GM20000 (cell line): ENCODE measurements around the gene ABCB7.

Source experiments
- DNase-seq: peaks from one replicate; pipeline ENCODE4 v3.0.0; 2012; ENCODE audit warnings: low spot score
- CTCF ChIP-seq: IDR thresholded peaks from 2 replicates; pipeline ENCODE4 v1.5.1; 2012; ENCODE audit warnings: mild to moderate bottlenecking, control low read depth; ENCODE audit errors: extremely low read depth, missing control alignments

ABCB7 gene

GRCh38 chrX:75115707-75116413 is 40.2 kb downstream of the ABCB7 start:
- TF ChIP-seq CTCF = no peak
- no peak for DNase-seq

DNA sequence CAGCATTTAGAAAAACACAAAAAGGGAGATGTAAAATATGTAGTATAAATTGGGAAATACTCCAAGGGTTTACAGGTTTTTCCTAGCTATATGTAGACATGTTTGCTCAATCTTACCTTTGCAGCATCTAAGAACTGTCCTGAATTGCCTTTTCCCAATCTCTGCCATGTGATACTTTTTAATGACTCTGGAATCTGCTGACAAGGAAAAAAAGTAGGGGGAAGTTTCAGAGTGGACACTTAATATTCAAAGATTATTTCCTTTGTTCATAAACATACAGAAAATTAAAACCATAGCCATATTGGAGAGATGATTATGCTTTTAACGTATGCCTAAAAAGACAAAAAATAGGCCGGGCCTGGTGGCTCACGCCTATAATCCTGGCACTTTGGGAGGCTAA is 41.4 kb downstream of the ABCB7 start:
- no peak for TF ChIP-seq CTCF
- no peak for DNase-seq

GRCh38 chrX:75113664-75114063 is 42.4 kb downstream of the ABCB7 start:
- no peak for TF ChIP-seq CTCF
- no peak for DNase-seq

DNA sequence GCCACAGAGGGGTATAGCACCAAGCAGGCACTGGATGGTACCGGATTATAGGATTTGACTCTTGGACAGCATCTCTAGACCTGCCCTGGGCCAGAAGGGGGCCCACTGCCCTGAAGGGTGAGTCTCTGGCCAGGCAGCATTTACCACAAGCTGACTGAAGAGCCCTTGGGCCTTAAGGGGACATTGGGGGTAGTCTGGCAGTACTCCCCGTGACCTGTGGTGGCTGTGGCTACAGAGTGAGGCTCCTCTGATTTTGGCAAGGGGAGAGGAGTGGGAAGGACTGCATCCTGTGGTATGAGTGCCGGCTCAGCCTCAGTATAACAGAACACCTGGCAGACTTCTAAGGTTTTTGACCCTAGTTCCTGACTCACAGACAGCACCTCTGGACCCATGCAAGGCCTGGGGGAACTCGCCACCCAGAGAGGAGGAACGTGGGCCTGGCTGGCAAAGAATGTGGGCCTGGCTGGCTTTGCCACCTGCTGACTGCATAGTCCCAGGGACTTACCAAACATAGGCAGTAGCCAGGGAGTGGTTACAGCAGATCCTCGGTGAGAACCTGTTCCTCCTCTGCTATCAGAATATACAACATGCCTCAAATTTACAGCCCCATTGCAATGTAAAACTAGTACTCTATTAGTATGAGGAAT is 48.1 kb downstream of the ABCB7 start:
- DNase-seq = no peak
- TF ChIP-seq CTCF = no peak

- TF ChIP-seq CTCF = no peak
- DNase-seq = no peak
Observed at GRCh38 chrX:75106772-75107171, 49.3 kb downstream of the ABCB7 start.

DNA sequence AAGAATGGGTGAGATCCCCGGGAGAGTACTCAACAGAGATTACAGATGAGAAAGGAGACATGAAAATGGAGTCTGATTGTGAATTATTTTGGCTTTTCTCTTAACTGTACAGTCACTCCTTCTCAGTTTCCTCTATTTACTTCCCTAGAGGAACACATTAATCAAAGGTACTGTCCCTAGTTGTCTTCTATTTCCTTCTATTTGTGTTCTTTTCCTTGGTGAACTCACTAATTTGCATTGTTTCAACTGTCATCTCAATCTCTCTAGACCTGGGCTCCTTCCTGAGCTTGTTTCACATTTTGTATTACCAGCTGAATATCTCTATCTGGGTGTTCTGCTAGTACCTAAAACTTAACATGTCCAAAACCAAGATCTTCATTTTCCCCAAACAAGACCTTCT is 59.8 kb downstream of the ABCB7 start:
- no peak for TF ChIP-seq CTCF
- no peak for DNase-seq

DNA sequence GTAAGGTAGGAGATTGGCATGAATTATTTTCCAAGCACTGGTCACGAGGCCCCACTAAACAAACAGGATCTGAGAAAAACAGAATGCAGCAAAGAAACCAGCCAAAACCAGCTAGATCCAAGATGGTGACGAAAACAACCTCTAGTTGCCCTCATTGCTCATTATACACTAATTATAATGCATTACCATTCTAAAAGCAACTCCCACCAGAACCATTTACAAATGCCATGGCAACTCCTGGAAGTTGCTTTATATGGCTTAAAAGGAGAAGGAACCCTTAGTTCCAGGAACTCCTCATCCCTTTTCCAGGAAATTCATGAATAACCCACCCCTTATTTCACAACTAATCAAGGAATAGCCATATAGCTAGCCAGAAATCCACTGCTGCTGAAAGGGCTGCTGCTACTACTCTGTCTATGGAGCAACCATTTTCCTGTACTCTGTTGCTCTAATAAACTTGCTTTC is 69.3 kb downstream of the ABCB7 start:
- TF ChIP-seq CTCF = no peak
- DNase-seq = no peak
